Measurements from ENCODE around the gene ARHGEF28. TPM values are rescaled to one million over a fixed set of nuclear protein-coding genes. Genes with fewer than 3 reads are reported as not detected.
A peak's percentile ranks its signal among the peaks of the same experiment; 100 is the strongest.

The ARHGEF28 gene
- total and polyA plus RNA-seq, 8 donors: 14.9 to 36.2 (median 24.6) TPM

- Histone ChIP-seq H3K9me3 (no peaks in the 10 kb centered on the region), H3K4me3 (no peak overlapping the region), H3K27me3 (no peaks in the 10 kb centered on the region), H3K36me3 (no peaks in the 10 kb centered on the region), H3K27ac (no peak overlapping the region), H3K4me1 (no peaks in the 10 kb centered on the region)
- 95 to 97% methylated on average over 3 of the region's 3 CpGs for WGBS, 2 donors
- DNase-seq: no peak
- no peak for FAIRE-seq
- intact Hi-C loops (cut with DNase I): no loop called here
- ATAC-seq: no peak
- TF ChIP-seq, protein P1, sequence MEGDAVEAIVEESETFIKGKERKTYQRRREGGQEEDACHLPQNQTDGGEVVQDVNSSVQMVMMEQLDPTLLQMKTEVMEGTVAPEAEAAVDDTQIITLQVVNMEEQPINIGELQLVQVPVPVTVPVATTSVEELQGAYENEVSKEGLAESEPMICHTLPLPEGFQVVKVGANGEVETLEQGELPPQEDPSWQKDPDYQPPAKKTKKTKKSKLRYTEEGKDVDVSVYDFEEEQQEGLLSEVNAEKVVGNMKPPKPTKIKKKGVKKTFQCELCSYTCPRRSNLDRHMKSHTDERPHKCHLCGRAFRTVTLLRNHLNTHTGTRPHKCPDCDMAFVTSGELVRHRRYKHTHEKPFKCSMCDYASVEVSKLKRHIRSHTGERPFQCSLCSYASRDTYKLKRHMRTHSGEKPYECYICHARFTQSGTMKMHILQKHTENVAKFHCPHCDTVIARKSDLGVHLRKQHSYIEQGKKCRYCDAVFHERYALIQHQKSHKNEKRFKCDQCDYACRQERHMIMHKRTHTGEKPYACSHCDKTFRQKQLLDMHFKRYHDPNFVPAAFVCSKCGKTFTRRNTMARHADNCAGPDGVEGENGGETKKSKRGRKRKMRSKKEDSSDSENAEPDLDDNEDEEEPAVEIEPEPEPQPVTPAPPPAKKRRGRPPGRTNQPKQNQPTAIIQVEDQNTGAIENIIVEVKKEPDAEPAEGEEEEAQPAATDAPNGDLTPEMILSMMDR (IDR thresholded peaks at IDR 0.05): no peak
Observed at GRCh38 chr5:73718762-73719161, 92.8 kb downstream of the ARHGEF28 start.

DNA sequence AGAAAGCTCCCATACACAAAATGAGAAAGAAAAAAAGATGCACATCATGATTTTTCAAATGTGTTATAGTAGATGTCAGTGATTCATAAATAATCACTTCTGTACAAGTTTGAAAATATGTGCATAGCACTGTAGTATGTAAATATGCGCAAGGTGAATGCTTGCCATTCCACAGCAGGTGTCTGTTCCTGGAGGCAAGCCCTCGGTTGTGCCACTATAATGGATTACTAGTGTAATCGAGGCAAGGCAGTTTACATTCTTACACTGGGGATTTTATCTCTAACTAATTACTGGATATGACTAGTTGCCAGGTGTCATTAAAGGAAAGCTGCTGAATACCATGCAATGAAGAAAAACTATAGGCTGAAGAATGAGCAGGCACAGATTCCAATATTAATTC, 93.6 kb downstream of the ARHGEF28 start:
- no peak for ATAC-seq
- TF ChIP-seq, protein P1 (IDR thresholded peaks at IDR 0.05): no peak
- Histone ChIP-seq H3K9me3 (no peaks in the 10 kb centered on the region), H3K36me3 (no peaks in the 10 kb centered on the region), H3K4me3 (no peak overlapping the region), H3K27me3 (no peaks in the 10 kb centered on the region), H3K4me1 (peaks cover 0 to under 1% (median 0%) of the 10 kb centered on the region in 3 donors), H3K27ac (no peak overlapping the region)
- 53 to 58% methylated on average over 3 of the region's 3 CpGs for WGBS, 2 donors
- intact Hi-C loops (cut with DNase I): no loop called here
- DNase-seq: no peak
- FAIRE-seq: no peak

GRCh38 chr5:73722231-73722630, 96.2 kb downstream of the ARHGEF28 start:
- no peak overlapping the region for H3K4me3 ChIP-seq
- DNase-seq (no peak), FAIRE-seq (no peak), ATAC-seq (no peak)
- 44 to 66% methylated on average over 1 of the region's 1 CpG for WGBS, 2 donors
- no peaks in the 10 kb centered on the region for H3K9me3 ChIP-seq
- TF ChIP-seq, protein P1 (IDR thresholded peaks at IDR 0.05): no peak
- no peaks in the 10 kb centered on the region for H3K36me3 ChIP-seq
- no peak overlapping the region for H3K27ac ChIP-seq
- intact Hi-C loops (cut with DNase I): no loop called here
- no peaks in the 10 kb centered on the region for H3K27me3 ChIP-seq
- H3K4me1 ChIP-seq: peaks cover 11 to 20% (median 18%) of the 10 kb centered on the region in 3 donors

- Histone ChIP-seq H3K27me3 (no peaks in the 10 kb centered on the region), H3K27ac (peak overlapping the region in 2 of 4 donors; percentile 58 to 62), H3K4me1 (peaks cover 37 to 54% (median 48%) of the 10 kb centered on the region in 3 donors), H3K36me3 (no peaks in the 10 kb centered on the region), H3K4me3 (no peak overlapping the region), H3K9me3 (no peaks in the 10 kb centered on the region)
- TF ChIP-seq, protein P1 (IDR thresholded peaks at IDR 0.05): no peak
- ATAC-seq (peak in 3 of 4 donors; percentile 45 to 63 (median 56)), FAIRE-seq (no peak), DNase-seq (no peak)
- intact Hi-C loops (cut with DNase I): no loop called here
Observed at GRCh38 chr5:73726071-73726470, 100.1 kb downstream of the ARHGEF28 start.

DNA sequence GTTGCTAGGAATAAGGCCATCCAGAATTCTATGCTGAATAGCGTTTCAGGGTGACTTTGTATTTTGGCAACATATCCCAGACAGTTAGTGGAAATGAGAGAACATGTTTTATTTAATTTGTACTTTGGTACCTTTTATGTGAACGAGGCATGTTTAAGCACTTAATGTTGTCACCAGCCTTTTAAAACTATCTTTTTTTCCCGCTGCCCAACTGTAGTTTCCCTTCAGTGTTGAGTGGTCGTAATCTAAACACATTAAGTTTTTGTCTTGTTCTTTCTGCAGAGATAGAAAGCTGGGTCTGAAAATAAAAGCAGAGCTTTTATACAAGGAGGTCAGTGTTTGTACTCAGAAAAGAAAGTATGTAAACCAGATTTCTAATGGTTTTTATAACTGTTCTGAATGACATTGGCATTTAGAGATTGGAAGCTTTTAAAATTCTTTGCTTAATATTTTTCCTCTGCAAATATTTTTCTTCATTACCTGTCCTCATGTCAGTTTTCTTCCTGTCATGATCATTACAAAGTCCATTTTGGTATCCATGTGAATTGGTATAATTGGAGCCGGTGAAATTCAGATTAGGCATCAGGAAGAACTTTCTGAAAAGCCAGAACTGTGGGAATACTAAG, 100.7 kb downstream of the ARHGEF28 start:
- TF ChIP-seq, protein P1 (IDR thresholded peaks at IDR 0.05): no peak
- no peak for FAIRE-seq

More for the DNA sequence above, 100.7 kb downstream of the ARHGEF28 start:
- Histone ChIP-seq H3K4me1 (peaks cover 37 to 57% (median 48%) of the 10 kb centered on the region in 3 donors), H3K9me3 (no peaks in the 10 kb centered on the region), H3K27me3 (no peaks in the 10 kb centered on the region), H3K4me3 (no peak overlapping the region), H3K27ac (peak overlapping the region in 2 of 4 donors; percentile 58 to 62), H3K36me3 (no peaks in the 10 kb centered on the region)
- 35 to 36% methylated on average over 5 of the region's 5 CpGs for WGBS, 2 donors
- ATAC-seq: no peak
- intact Hi-C loops (cut with DNase I): no loop called here
- no peak for DNase-seq

All from pancreas (tissue), 10 donors.